Neural progenitor cell (in vitro differentiated cells): ENCODE results near the gene SLC25A43. TPM values are rescaled to one million over a fixed set of nuclear protein-coding genes. Genes with fewer than 3 reads are reported as not detected.

Source experiments
- DNase-seq: peaks from one replicate; pipeline ENCODE4 v3.0.0-alpha.2; 2016; ENCODE audit warnings: low spot score
- H2AFZ ChIP-seq: fragments of 200-600 bp; sonication (generic); replicated peaks from 2 replicates; pipeline ENCODE4 v1.6.1; 2016; ENCODE audit warnings: antibody characterized with exemption
- H3F3A ChIP-seq: fragments of 200-600 bp; sonication (generic); 2 replicates; pipeline ENCODE4 v1.6.1; 2016; ENCODE audit warnings: antibody characterized with exemption, low read depth
- H3K27ac ChIP-seq: fragments of 200-600 bp; sonication (generic); 2 replicates; pipeline ENCODE4 v1.5.1; 2016; ENCODE audit warnings: mild to moderate bottlenecking
- H3K27me3 ChIP-seq: fragments of 200-600 bp; sonication (generic); 2 replicates; pipeline ENCODE4 v1.6.1; 2016; ENCODE audit warnings: mild to moderate bottlenecking, moderate library complexity
- H3K36me3 ChIP-seq: fragments of 200-600 bp; sonication (generic); 2 replicates; pipeline ENCODE4 v1.5.1; 2016
- H3K4me1 ChIP-seq: fragments of 200-600 bp; sonication (generic); 2 replicates; pipeline ENCODE4 v1.6.1; 2016; ENCODE audit warnings: mixed run types
- H3K4me2 ChIP-seq: fragments of 200-600 bp; sonication (generic); 2 replicates; pipeline ENCODE4 v1.6.1; 2016
- H3K4me3 ChIP-seq: fragments of 200-600 bp; sonication (generic); 2 replicates; pipeline ENCODE4 v1.5.1; 2016
- H3K79me2 ChIP-seq: fragments of 200-600 bp; sonication (generic); 2 replicates; pipeline ENCODE4 v1.6.1; 2016; ENCODE audit warnings: low read depth
- H3K9ac ChIP-seq: fragments of 200-600 bp; sonication (generic); 2 replicates; pipeline ENCODE4 v1.6.1; 2016
- H3K9me3 ChIP-seq: fragments of 200-600 bp; sonication (generic); 2 replicates; pipeline ENCODE4 v1.5.1; 2016; ENCODE audit warnings: low read depth
- H4K20me1 ChIP-seq: fragments of 200-600 bp; sonication (generic); 2 replicates; pipeline ENCODE4 v1.6.1; 2016; ENCODE audit warnings: low read depth
- H3K27ac Mint-ChIP-seq: 3 replicates; pipeline ENCODE4 v1.8.0; 2021; ENCODE audit warnings: mixed read lengths
- H3K27me3 Mint-ChIP-seq: 2 replicates; pipeline ENCODE4 v1.8.0; 2022; ENCODE audit warnings: low read depth, mild to moderate bottlenecking, inconsistent platforms, moderate library complexity, mixed read lengths; ENCODE audit not compliant: insufficient read depth
- H3K36me3 Mint-ChIP-seq: 3 replicates; pipeline ENCODE4 v1.8.0; 2021; ENCODE audit warnings: mixed read lengths
- H3K4me1 Mint-ChIP-seq: 3 replicates; pipeline ENCODE4 v1.8.0; 2021; ENCODE audit warnings: mixed read lengths
- H3K4me3 Mint-ChIP-seq: 3 replicates; pipeline ENCODE4 v1.8.0; 2021; ENCODE audit warnings: mild to moderate bottlenecking, moderate library complexity, mixed read lengths
- H3K9me3 Mint-ChIP-seq: 3 replicates; pipeline ENCODE4 v1.8.0; 2020; ENCODE audit warnings: mixed read lengths
- EZH2 ChIP-seq: fragments of 200-600 bp; sonication (generic); IDR thresholded peaks from 2 replicates; pipeline ENCODE4 v1.6.1; 2017; ENCODE audit warnings: antibody characterized with exemption, mild to moderate bottlenecking, moderate library complexity
- EZH2phosphoT487 ChIP-seq: fragments of 200-600 bp; sonication (generic); IDR thresholded peaks from 2 replicates; pipeline ENCODE4 v1.6.1; 2017; ENCODE audit warnings: antibody characterized with exemption
- total RNA-seq: library from RNA; depleted of rRNA; stranded (reverse); fragments of >200 nt; gene quantifications from 2 replicates; pipeline ENCODE4 v1.2.3, GENCODE V29; 2015; ENCODE audit warnings: low replicate concordance
- TF ChIP-seq, protein P1 (sequence below): fragments of 200-600 bp; sonication (generic); IDR thresholded peaks from 2 replicates; pipeline ENCODE4 v1.5.1; 2017; ENCODE audit warnings: antibody characterized with exemption, mild to moderate bottlenecking

SLC25A43 gene
- total RNA-seq, 1 donor from 2014 or later: 5.4 TPM

DNA sequence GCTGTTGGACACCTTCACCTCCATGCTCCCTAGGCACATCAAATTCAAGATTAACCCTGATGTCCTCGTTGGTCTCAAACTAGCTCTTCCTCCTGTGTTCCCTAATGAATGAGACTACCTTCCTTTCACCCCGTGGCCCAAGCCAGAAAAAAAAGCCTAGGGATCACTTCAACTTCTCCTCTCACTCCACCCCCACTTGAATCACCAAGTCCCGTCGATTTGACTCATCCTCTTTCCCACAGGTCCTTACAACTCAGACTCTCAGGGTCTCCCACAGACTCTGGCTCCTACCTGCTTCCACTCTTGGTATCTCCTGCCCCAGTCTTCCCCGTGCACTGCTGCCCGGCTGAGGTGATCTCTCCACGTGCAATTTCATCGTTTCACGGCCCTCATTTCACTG lies 8.5 kb downstream of the SLC25A43 start:
- H2AFZ ChIP-seq: no peak overlapping the region
- peaks cover 5% of the 10 kb centered on the region for H3K27me3 Mint-ChIP-seq
- H3K9me3 ChIP-seq: no peaks in the 10 kb centered on the region
- H3K9me3 Mint-ChIP-seq: peaks cover 8% of the 10 kb centered on the region
- no peaks in the 10 kb centered on the region for H3F3A ChIP-seq
- H3K27ac ChIP-seq: no peak overlapping the region
- TF ChIP-seq EZH2: no peak
- no peak for TF ChIP-seq EZH2phosphoT487
- TF ChIP-seq, protein P1, sequence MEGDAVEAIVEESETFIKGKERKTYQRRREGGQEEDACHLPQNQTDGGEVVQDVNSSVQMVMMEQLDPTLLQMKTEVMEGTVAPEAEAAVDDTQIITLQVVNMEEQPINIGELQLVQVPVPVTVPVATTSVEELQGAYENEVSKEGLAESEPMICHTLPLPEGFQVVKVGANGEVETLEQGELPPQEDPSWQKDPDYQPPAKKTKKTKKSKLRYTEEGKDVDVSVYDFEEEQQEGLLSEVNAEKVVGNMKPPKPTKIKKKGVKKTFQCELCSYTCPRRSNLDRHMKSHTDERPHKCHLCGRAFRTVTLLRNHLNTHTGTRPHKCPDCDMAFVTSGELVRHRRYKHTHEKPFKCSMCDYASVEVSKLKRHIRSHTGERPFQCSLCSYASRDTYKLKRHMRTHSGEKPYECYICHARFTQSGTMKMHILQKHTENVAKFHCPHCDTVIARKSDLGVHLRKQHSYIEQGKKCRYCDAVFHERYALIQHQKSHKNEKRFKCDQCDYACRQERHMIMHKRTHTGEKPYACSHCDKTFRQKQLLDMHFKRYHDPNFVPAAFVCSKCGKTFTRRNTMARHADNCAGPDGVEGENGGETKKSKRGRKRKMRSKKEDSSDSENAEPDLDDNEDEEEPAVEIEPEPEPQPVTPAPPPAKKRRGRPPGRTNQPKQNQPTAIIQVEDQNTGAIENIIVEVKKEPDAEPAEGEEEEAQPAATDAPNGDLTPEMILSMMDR: no peak
- no peak overlapping the region for H3K27ac Mint-ChIP-seq
- no peaks in the 10 kb centered on the region for H3K79me2 ChIP-seq
- H3K4me1 ChIP-seq: no peaks in the 10 kb centered on the region
- H3K36me3 ChIP-seq: no peaks in the 10 kb centered on the region
- no peak overlapping the region for H3K4me2 ChIP-seq
- no peak overlapping the region for H3K4me3 Mint-ChIP-seq
- H3K9ac ChIP-seq: no peak overlapping the region
- no peak overlapping the region for H3K4me3 ChIP-seq
- no peaks in the 10 kb centered on the region for H3K27me3 ChIP-seq
- H3K36me3 Mint-ChIP-seq: peaks cover 1% of the 10 kb centered on the region
- H4K20me1 ChIP-seq: no peaks in the 10 kb centered on the region
- H3K4me1 Mint-ChIP-seq: peaks cover 2% of the 10 kb centered on the region
- no peak for DNase-seq

DNA sequence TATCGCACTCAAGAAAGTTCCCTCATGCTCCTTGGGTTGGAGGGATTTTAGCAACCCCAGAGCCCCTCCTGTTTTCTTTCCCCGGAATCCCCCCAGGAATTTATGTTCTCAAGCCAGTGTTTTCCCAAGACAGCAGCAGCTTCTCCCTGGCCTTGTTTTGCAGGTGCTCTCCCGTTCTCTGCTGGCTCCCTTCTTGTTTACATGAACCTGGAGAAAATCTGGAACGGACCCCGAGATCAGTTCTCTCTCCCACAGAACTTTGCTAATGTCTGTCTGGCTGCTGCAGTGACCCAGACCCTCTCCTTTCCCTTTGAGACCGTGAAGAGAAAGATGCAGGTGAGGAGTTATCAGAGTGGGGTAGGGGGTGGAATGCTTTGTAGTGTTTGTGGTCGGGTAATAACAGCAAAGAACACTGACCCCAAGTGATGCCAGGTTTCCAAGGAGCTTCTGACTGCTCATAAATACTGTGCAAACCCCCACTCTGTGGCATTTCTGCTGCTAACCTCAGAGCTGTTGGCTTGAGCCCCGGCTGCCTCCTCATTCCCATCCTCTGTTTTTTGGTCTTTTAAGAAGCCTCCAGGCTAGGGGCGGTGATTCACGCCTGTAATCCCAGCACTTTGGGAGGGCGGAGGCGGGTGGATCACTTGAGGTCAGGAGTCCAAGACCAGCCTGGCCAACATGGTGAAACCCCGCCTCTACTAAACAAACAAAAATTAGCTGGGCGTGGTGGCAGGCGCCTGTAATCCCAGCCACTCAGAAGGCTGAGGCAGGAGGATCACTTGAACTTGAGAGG lies 11.1 kb downstream of the SLC25A43 start:
- H3K9me3 Mint-ChIP-seq: peaks cover 8% of the 10 kb centered on the region

DNA sequence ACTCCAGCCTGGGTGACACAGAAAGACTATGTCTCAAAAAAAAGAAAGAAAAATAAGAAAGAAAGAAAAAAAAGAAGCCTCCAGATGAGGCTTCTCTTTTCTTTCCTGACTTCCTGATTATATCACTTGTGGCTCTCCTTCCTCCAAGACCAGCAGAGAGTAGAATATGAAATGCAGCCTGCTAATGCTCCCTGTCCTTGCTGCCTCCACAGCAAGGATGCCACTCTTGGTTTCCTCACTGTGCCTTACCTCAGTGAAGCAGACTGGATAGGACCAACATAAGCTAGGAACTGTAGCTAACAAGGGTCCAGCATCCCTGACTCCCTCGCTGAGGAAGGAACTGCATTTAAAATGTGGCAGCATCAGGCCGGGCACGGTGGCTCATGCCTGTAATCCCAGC lies 11.7 kb downstream of the SLC25A43 start:
- H3K9ac ChIP-seq: no peak overlapping the region
- peaks cover 5% of the 10 kb centered on the region for H3K27me3 Mint-ChIP-seq
- no peaks in the 10 kb centered on the region for H3K36me3 ChIP-seq
- no peaks in the 10 kb centered on the region for H4K20me1 ChIP-seq
- H3K27ac Mint-ChIP-seq: no peak overlapping the region
- no peak overlapping the region for H2AFZ ChIP-seq
- no peak overlapping the region for H3K27ac ChIP-seq
- peaks cover 1% of the 10 kb centered on the region for H3K36me3 Mint-ChIP-seq
- no peak overlapping the region for H3K4me3 Mint-ChIP-seq
- H3K4me1 ChIP-seq: no peaks in the 10 kb centered on the region
- H3F3A ChIP-seq: no peaks in the 10 kb centered on the region
- no peaks in the 10 kb centered on the region for H3K79me2 ChIP-seq
- H3K4me1 Mint-ChIP-seq: peaks cover 2% of the 10 kb centered on the region
- H3K4me2 ChIP-seq: no peak overlapping the region
- DNase-seq: no peak
- H3K9me3 ChIP-seq: no peaks in the 10 kb centered on the region
- H3K4me3 ChIP-seq: no peak overlapping the region
- H3K27me3 ChIP-seq: no peaks in the 10 kb centered on the region
- no peak for TF ChIP-seq EZH2
- TF ChIP-seq, protein P1: no peak
- no peak for TF ChIP-seq EZH2phosphoT487
- peaks cover 8% of the 10 kb centered on the region for H3K9me3 Mint-ChIP-seq

More for the DNA sequence above, 11.1 kb downstream of the SLC25A43 start:
- Histone ChIP-seq H3K4me1 (no peaks in the 10 kb centered on the region), H3K9me3 (no peaks in the 10 kb centered on the region), H3K27me3 (no peaks in the 10 kb centered on the region), H3K27ac (no peak overlapping the region), H3K4me3 (no peak overlapping the region), H2AFZ (no peak overlapping the region), H3F3A (no peaks in the 10 kb centered on the region), H3K36me3 (no peaks in the 10 kb centered on the region), H4K20me1 (no peaks in the 10 kb centered on the region), H3K9ac (no peak overlapping the region), H3K79me2 (no peaks in the 10 kb centered on the region), H3K4me2 (no peak overlapping the region)
- Mint-ChIP-seq H3K4me3 (no peak overlapping the region), H3K27me3 (peaks cover 5% of the 10 kb centered on the region), H3K36me3 (peaks cover 1% of the 10 kb centered on the region), H3K4me1 (peaks cover 2% of the 10 kb centered on the region), H3K27ac (no peak overlapping the region)
- TF ChIP-seq EZH2phosphoT487 (no peak), EZH2 (no peak)
- TF ChIP-seq, protein P1: no peak
- DNase-seq: no peak
